Neuron (in vitro differentiated cells): ENCODE data around the gene GNLY.

Source experiments
- H2AFZ ChIP-seq: one replicate; pipeline ENCODE4 v1.6.1; 2013; ENCODE audit warnings: low read depth, mild to moderate bottlenecking, inconsistent platforms, low read length, moderate library complexity
- H3K27me3 ChIP-seq: one replicate; pipeline ENCODE4 v1.6.1; 2013; ENCODE audit warnings: low read length; ENCODE audit not compliant: insufficient read depth
- H3K36me3 ChIP-seq: one replicate; pipeline ENCODE4 v1.6.1; 2013; ENCODE audit warnings: low read length; ENCODE audit not compliant: insufficient read depth
- H3K4me1 ChIP-seq: one replicate; pipeline ENCODE4 v1.6.1; 2013; ENCODE audit warnings: low read length; ENCODE audit not compliant: insufficient read depth
- H3K4me3 ChIP-seq: 2 replicates; pipeline ENCODE4 v1.5.1; 2013; ENCODE audit warnings: mild to moderate bottlenecking, low read length, moderate library complexity
- H3K9me3 ChIP-seq: one replicate; pipeline ENCODE4 v1.6.1; 2013; ENCODE audit warnings: low read length

Gene GNLY

GRCh38 chr2:85745619-85746018 lies 51.5 kb downstream of the GNLY start:
- Histone ChIP-seq H3K4me1 (peaks cover 18% of the 10 kb centered on the region), H3K4me3 (no peak overlapping the region), H3K9me3 (no peaks in the 10 kb centered on the region), H2AFZ (no peak overlapping the region), H3K36me3 (no peaks in the 10 kb centered on the region), H3K27me3 (no peaks in the 10 kb centered on the region)

- Histone ChIP-seq H3K4me1 (peaks cover 16% of the 10 kb centered on the region), H3K27me3 (no peaks in the 10 kb centered on the region), H3K36me3 (no peaks in the 10 kb centered on the region), H3K4me3 (no peak overlapping the region), H2AFZ (no peak overlapping the region), H3K9me3 (no peaks in the 10 kb centered on the region)
These were observed 52.3 kb downstream of the GNLY start for GRCh38 chr2:85746321-85747004.

- Histone ChIP-seq H3K4me1 (peaks cover 7% of the 10 kb centered on the region), H3K27me3 (peaks cover 10% of the 10 kb centered on the region)
These were observed 53.3 kb downstream of the GNLY start for GRCh38 chr2:85747441-85747840.

GRCh38 chr2:85748039-85748734 lies 54.0 kb downstream of the GNLY start:
- peaks cover 13% of the 10 kb centered on the region for H3K27me3 ChIP-seq
- no peak overlapping the region for H3K4me3 ChIP-seq
- no peaks in the 10 kb centered on the region for H3K9me3 ChIP-seq
- H3K4me1 ChIP-seq, result peaks cover 4% of the 10 kb centered on the region
- H3K36me3 ChIP-seq, result no peaks in the 10 kb centered on the region
- H2AFZ ChIP-seq, result no peak overlapping the region

More at GRCh38 chr2:85747441-85747840, 53.3 kb downstream of the GNLY start:
- no peaks in the 10 kb centered on the region for H3K9me3 ChIP-seq
- H3K4me3 ChIP-seq, result no peak overlapping the region
- H2AFZ ChIP-seq, result no peak overlapping the region
- no peaks in the 10 kb centered on the region for H3K36me3 ChIP-seq
